Smooth muscle cell (in vitro differentiated cells): ENCODE data around the gene VPS4B. TPM values are rescaled to one million over a fixed set of nuclear protein-coding genes. Genes with fewer than 3 reads are reported as not detected.

Experiments
- DNase-seq: peaks from one replicate; lab custom pipeline; 2025; ENCODE audit not compliant: unreplicated experiment; lab: John Stamatoyannopoulos, UW
- H2AFZ ChIP-seq: fragments of 200-600 bp; sonication (generic); 2 replicates; pipeline ENCODE4 v1.6.0; 2016; ENCODE audit warnings: antibody characterized with exemption, low read depth, mild to moderate bottlenecking
- H3F3A ChIP-seq: fragments of 200-600 bp; sonication (generic); 2 replicates; pipeline ENCODE4 v1.6.0; 2017; ENCODE audit warnings: antibody characterized with exemption, low read depth
- H3K27ac ChIP-seq: fragments of 200-600 bp; sonication (generic); 2 replicates; pipeline ENCODE4 v1.5.1; 2016; ENCODE audit warnings: low read depth, mild to moderate bottlenecking
- H3K27me3 ChIP-seq: fragments of 200-600 bp; sonication (generic); 2 replicates; pipeline ENCODE4 v1.6.1; 2016; ENCODE audit warnings: low read depth, mild to moderate bottlenecking
- H3K36me3 ChIP-seq: fragments of 200-600 bp; sonication (generic); 2 replicates; pipeline ENCODE4 v1.5.1; 2016; ENCODE audit warnings: low read depth
- H3K4me1 ChIP-seq: fragments of 200-600 bp; sonication (generic); 2 replicates; pipeline ENCODE4 v1.5.1; 2016; ENCODE audit warnings: low read depth
- H3K4me2 ChIP-seq: fragments of 200-600 bp; sonication (generic); 2 replicates; pipeline ENCODE4 v1.6.0; 2016; ENCODE audit warnings: mild to moderate bottlenecking
- H3K4me3 ChIP-seq: fragments of 200-600 bp; sonication (generic); 2 replicates; pipeline ENCODE4 v1.5.1; 2016; ENCODE audit warnings: mild to moderate bottlenecking
- H3K79me2 ChIP-seq: fragments of 200-600 bp; sonication (generic); 2 replicates; pipeline ENCODE4 v1.6.0; 2016; ENCODE audit warnings: low read depth, mild to moderate bottlenecking
- H3K9ac ChIP-seq: fragments of 200-600 bp; sonication (generic); 2 replicates; pipeline ENCODE4 v1.6.0; 2016; ENCODE audit warnings: low read depth
- H3K9me3 ChIP-seq: fragments of 200-600 bp; sonication (generic); replicated peaks from 2 replicates; pipeline ENCODE4 v1.5.1; 2016; ENCODE audit warnings: low read depth
- H4K20me1 ChIP-seq: fragments of 200-600 bp; sonication (generic); 2 replicates; pipeline ENCODE4 v1.6.0; 2016; ENCODE audit warnings: low read depth
- CTCF ChIP-seq: fragments of 200-600 bp; sonication (generic); IDR thresholded peaks from 2 replicates; pipeline ENCODE4 v1.5.1; 2017; ENCODE audit warnings: borderline replicate concordance, mild to moderate bottlenecking, antibody characterized with exemption; ENCODE audit not compliant: insufficient read depth, poor library complexity, severe bottlenecking
- WGBS: methylation state at CpG from one replicate; pipeline ENCODE4 v1.1.7; 2016; ENCODE audit warnings: low lambda C conversion rate; 5-methylcytosine and 5-hydroxymethylcytosine counted together
- polyA plus RNA-seq: library from polyadenylated mRNA; unstranded; fragments of >200 nt; fragmentation: Nextera tagmentation; extraction: Ambion mirVana; gene quantifications from 2 replicates; pipeline ENCODE4 v1.2.1, GENCODE V29; 2016
- total RNA-seq: library from RNA; depleted of rRNA; stranded (reverse); fragments of >200 nt; gene quantifications from 2 replicates; pipeline ENCODE4 v1.2.3, GENCODE V29; 2014

Gene VPS4B
- total and polyA plus RNA-seq, 2 experiments from 2014 or later, result 21.3 to 37.4 TPM

GRCh38 chr18:63378919-63379638 is 43.2 kb downstream of the VPS4B start:
- Histone ChIP-seq H3K4me3 (no peak overlapping the region), H3K9me3 (no peaks in the 10 kb centered on the region), H3K79me2 (no peaks in the 10 kb centered on the region), H4K20me1 (no peaks in the 10 kb centered on the region), H3K4me1 (no peaks in the 10 kb centered on the region), H3F3A (no peaks in the 10 kb centered on the region), H3K27ac (no peak overlapping the region), H3K4me2 (no peak overlapping the region), H2AFZ (no peak overlapping the region), H3K36me3 (no peaks in the 10 kb centered on the region), H3K9ac (no peak overlapping the region), H3K27me3 (no peaks in the 10 kb centered on the region)
- WGBS, result 75% methylated on average over 4 of the region's 4 CpGs
- no peak for DNase-seq
- TF ChIP-seq CTCF, result no peak

- H3F3A ChIP-seq, result no peaks in the 10 kb centered on the region
- H3K27ac ChIP-seq, result no peak overlapping the region
- H3K27me3 ChIP-seq, result no peaks in the 10 kb centered on the region
- H3K36me3 ChIP-seq, result no peaks in the 10 kb centered on the region
- no peaks in the 10 kb centered on the region for H4K20me1 ChIP-seq
- H3K4me2 ChIP-seq, result no peak overlapping the region
- no peaks in the 10 kb centered on the region for H3K9me3 ChIP-seq
- no peaks in the 10 kb centered on the region for H3K79me2 ChIP-seq
- no peak for TF ChIP-seq CTCF
- 89% methylated on average over 2 of the region's 2 CpGs for WGBS
- no peak overlapping the region for H3K9ac ChIP-seq
- DNase-seq, result no peak
- no peak overlapping the region for H2AFZ ChIP-seq
- H3K4me1 ChIP-seq, result no peaks in the 10 kb centered on the region
- H3K4me3 ChIP-seq, result no peak overlapping the region
Observed at GRCh38 chr18:63377275-63377980, 44.8 kb downstream of the VPS4B start.

- Histone ChIP-seq H3K27ac (no peak overlapping the region), H4K20me1 (no peaks in the 10 kb centered on the region), H3K36me3 (no peaks in the 10 kb centered on the region), H3K9ac (no peak overlapping the region), H3K4me3 (no peak overlapping the region), H3K79me2 (no peaks in the 10 kb centered on the region), H3K4me2 (no peak overlapping the region), H3K27me3 (no peaks in the 10 kb centered on the region), H3K4me1 (no peaks in the 10 kb centered on the region), H2AFZ (no peak overlapping the region), H3F3A (no peaks in the 10 kb centered on the region), H3K9me3 (no peaks in the 10 kb centered on the region)
- DNase-seq, result no peak
- TF ChIP-seq CTCF, result no peak
- WGBS, result 80% methylated on average over 2 of the region's 2 CpGs
Observed at GRCh38 chr18:63376538-63376937, 45.7 kb downstream of the VPS4B start.
